A673 (cell line): ENCODE measurements around the gene FGFR4.

Experiments
- EZH2 ChIP-seq: fragments of 200-600 bp; sonication (generic); IDR thresholded peaks from 2 replicates; pipeline ENCODE4 v1.6.1; 2017; ENCODE audit warnings: borderline replicate concordance, low read depth, mild to moderate bottlenecking, mixed read lengths, antibody characterized with exemption, low read length; ENCODE audit not compliant: poor library complexity, severe bottlenecking
- TF ChIP-seq, protein P1 (sequence below): fragments of 300-800, 200-600 bp; sonication (generic); conservative IDR thresholded peaks from 2 replicates; pipeline ENCODE4 v1.5.1; 2017; ENCODE audit warnings: low read depth, mild to moderate bottlenecking, antibody characterized with exemption, low read length, moderate library complexity, mixed read lengths

GRCh38 chr5:177099422-177100093, 12.8 kb downstream of the FGFR4 start:
- TF ChIP-seq, protein P1, sequence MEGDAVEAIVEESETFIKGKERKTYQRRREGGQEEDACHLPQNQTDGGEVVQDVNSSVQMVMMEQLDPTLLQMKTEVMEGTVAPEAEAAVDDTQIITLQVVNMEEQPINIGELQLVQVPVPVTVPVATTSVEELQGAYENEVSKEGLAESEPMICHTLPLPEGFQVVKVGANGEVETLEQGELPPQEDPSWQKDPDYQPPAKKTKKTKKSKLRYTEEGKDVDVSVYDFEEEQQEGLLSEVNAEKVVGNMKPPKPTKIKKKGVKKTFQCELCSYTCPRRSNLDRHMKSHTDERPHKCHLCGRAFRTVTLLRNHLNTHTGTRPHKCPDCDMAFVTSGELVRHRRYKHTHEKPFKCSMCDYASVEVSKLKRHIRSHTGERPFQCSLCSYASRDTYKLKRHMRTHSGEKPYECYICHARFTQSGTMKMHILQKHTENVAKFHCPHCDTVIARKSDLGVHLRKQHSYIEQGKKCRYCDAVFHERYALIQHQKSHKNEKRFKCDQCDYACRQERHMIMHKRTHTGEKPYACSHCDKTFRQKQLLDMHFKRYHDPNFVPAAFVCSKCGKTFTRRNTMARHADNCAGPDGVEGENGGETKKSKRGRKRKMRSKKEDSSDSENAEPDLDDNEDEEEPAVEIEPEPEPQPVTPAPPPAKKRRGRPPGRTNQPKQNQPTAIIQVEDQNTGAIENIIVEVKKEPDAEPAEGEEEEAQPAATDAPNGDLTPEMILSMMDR = no peak
- no peak for TF ChIP-seq EZH2
